HepG2 (cell line): Measurements from ENCODE around the gene ZNF804B.

Experiments used
- CC2D1A ChIP-seq: sonication (generic); formaldehyde crosslinking; IDR thresholded peaks from 2 replicates; pipeline ENCODE4 v1.8.1; 2023; ENCODE audit warnings: mild to moderate bottlenecking, missing genetic modification reagents
- PRDM15 ChIP-seq: sonication (generic); formaldehyde crosslinking; IDR thresholded peaks from 2 replicates; pipeline ENCODE4 v1.4.0; 2020; ENCODE audit warnings: missing genetic modification reagents
- U2AF1 ChIP-seq: fragments of 200-400 bp; formaldehyde crosslinking; optimal IDR thresholded peaks from 2 replicates; pipeline ENCODE3; 2017; ENCODE audit warnings: mild to moderate bottlenecking, low read depth, low read length
- ZNF296 ChIP-seq: sonication (generic); formaldehyde crosslinking; conservative IDR thresholded peaks from 2 replicates; pipeline ENCODE4 v1.5.0; 2020; ENCODE audit warnings: mild to moderate bottlenecking, missing genetic modification reagents

DNA sequence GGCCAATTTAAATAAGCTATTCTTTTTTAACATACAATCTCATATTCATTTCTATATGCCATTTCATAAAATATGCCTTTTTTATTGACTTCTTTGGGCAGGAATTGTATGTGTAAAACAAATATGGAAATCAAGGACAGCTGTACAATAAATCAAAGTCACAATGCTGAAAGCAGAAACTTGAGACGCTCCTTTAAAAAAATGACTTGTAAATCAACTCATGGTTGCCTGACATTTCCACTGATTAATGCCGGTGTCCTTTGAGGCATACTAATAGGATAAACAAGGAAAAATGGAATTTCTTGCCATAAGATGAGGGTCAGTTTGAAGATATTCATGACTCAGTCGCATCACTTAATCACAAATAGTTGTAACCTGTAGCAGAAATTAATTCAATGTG is 283.4 kb downstream of the ZNF804B start:
- TF ChIP-seq U2AF1 (no peak), ZNF296 (CRISPR knock-in tag) (no peak), PRDM15 (CRISPR knock-in tag) (no peak), CC2D1A (CRISPR knock-in tag) (no peak)
